HUES48 (cell line): ENCODE results near the gene FLT1.

ENCODE experiments used
- H3K27ac ChIP-seq: one replicate; pipeline ENCODE4 v1.7.0; 2013; ENCODE audit warnings: low read depth, low read length, inconsistent platforms
- H3K27me3 ChIP-seq: 2 replicates; pipeline ENCODE4 v1.6.1; 2013; ENCODE audit warnings: mild to moderate bottlenecking, low read length; ENCODE audit not compliant: control insufficient read depth, insufficient read depth
- H3K36me3 ChIP-seq: 2 replicates; pipeline ENCODE4 v1.6.1; 2013; ENCODE audit warnings: low read length; ENCODE audit not compliant: control insufficient read depth, insufficient read depth
- H3K4me1 ChIP-seq: 2 replicates; pipeline ENCODE4 v1.6.1; 2013; ENCODE audit warnings: mild to moderate bottlenecking, low read length; ENCODE audit not compliant: control insufficient read depth, insufficient read depth
- H3K4me3 ChIP-seq: 2 replicates; pipeline ENCODE4 v1.5.1; 2013; ENCODE audit warnings: mild to moderate bottlenecking, low read depth, low read length
- H3K9ac ChIP-seq: 2 replicates; pipeline ENCODE4 v1.6.1; 2013; ENCODE audit warnings: mild to moderate bottlenecking, low read depth, low read length, moderate library complexity
- H3K9me3 ChIP-seq: 2 replicates; pipeline ENCODE4 v1.6.1; 2013; ENCODE audit warnings: low read length; ENCODE audit not compliant: control insufficient read depth, insufficient read depth

The FLT1 gene

DNA sequence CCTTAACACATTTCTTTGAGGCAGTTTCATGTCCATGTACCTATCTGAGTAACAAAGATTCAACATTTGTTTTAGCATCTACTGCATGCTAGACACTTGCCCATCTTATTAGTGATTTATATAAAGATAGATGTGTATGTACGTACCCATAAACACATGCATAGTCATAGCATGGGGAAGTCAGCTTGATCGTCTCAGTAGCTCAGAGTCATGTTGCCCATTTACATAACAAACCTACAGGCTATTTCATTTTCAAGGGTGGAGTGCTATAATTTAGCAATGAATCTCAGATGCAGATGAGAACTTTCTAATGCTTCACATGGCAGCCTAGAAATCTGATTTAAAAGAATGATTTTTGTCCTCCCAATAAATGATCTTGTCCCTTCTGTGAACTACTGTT is 23.5 kb downstream of the FLT1 start:
- Histone ChIP-seq H3K36me3 (peaks cover 32% of the 10 kb centered on the region), H3K9ac (no peak overlapping the region), H3K27me3 (no peaks in the 10 kb centered on the region), H3K9me3 (no peaks in the 10 kb centered on the region), H3K27ac (no peak overlapping the region), H3K4me3 (no peak overlapping the region), H3K4me1 (peaks cover 47% of the 10 kb centered on the region)

DNA sequence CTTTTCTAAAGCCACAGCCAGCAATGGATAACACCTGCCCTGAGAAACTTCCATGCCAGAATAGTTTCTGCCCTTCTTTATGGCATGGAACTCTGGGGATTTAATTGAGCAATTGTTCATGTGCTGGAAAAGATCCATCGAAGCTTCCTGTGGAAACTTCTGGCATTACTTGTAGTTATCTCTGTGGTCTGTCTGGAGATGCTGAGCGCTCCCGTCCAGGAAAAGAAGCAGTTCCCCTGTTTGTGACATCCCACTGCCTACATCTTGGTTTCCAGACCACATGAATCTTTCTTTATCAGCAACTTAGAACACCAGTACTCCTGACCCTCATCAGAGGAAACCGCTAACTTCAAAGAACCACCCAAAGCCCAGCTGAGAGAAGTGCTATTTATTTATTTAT is 24.6 kb downstream of the FLT1 start:
- Histone ChIP-seq H3K27ac (no peak overlapping the region), H3K27me3 (no peaks in the 10 kb centered on the region), H3K9ac (no peak overlapping the region), H3K36me3 (peaks cover 42% of the 10 kb centered on the region), H3K4me1 (peaks cover 36% of the 10 kb centered on the region), H3K4me3 (no peak overlapping the region), H3K9me3 (no peaks in the 10 kb centered on the region)

DNA sequence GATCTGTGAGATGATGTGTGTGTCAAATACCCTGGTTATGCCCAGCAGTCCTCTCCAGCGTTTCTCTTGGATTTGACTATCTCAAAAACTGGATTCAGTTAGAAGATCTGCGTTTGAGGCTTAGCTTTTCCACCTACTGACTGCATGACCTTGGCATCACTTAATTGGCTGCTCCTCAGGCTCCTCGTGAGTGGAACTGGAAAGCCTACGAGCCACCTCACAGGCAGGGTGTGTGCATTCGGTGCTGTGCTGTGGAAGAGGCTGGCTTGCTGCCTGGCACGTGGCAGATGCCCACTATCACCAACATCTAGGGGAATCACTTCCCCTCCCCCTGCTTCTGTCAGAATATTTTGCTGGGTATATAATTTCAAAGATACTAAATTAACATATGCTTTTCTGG is 25.6 kb downstream of the FLT1 start:
- no peak overlapping the region for H3K27ac ChIP-seq
- H3K4me1 ChIP-seq: peaks cover 30% of the 10 kb centered on the region
- no peak overlapping the region for H3K4me3 ChIP-seq

DNA sequence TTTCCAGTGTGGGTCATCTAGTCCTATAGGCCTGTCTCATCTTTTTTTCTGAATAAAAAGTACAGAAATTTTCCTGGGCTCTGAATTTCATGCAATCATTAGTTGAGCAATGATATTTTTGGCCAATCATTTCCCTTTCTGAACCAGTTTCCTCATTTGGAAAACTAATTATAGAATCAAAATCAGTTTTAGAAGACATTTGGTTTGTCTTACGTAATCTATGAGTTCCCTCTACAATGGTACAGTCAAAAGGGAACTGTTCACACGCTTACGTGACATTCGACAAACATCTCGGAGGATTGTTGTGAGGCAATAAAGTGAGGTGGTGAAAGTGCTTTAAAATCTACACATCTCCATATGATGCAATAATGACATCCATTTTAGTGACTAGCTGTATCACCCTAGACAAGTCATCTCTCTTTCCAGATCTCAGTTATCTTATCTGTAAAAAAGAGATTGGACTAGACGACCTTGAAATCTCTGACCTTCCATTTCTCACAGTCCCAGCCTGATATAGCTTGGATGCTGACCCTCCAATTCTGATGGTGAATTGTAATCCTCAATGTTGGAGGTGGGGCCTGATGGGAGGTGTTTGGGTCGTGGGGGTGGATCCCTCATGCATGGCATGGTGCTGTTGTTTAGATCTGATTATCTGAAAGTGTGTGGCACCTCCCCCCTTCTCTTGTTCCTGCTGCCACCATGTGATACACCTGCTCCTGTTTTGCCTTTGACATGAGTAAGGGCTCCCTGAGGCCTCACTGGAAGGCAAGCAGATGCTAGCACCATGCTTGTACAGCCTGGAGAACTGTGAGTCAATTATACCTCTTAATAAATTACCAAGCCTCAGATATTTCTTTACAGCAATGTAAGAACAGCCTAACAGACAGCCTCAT is 26.7 kb downstream of the FLT1 start:
- Histone ChIP-seq H3K36me3 (peaks cover 63% of the 10 kb centered on the region), H3K4me3 (no peak overlapping the region), H3K27ac (no peak overlapping the region), H3K9ac (no peak overlapping the region), H3K4me1 (peaks cover 30% of the 10 kb centered on the region), H3K9me3 (no peaks in the 10 kb centered on the region), H3K27me3 (no peaks in the 10 kb centered on the region)

More for the DNA sequence above, 25.6 kb downstream of the FLT1 start:
- H3K9ac ChIP-seq: no peak overlapping the region
- peaks cover 52% of the 10 kb centered on the region for H3K36me3 ChIP-seq
- no peaks in the 10 kb centered on the region for H3K9me3 ChIP-seq
- no peaks in the 10 kb centered on the region for H3K27me3 ChIP-seq

DNA sequence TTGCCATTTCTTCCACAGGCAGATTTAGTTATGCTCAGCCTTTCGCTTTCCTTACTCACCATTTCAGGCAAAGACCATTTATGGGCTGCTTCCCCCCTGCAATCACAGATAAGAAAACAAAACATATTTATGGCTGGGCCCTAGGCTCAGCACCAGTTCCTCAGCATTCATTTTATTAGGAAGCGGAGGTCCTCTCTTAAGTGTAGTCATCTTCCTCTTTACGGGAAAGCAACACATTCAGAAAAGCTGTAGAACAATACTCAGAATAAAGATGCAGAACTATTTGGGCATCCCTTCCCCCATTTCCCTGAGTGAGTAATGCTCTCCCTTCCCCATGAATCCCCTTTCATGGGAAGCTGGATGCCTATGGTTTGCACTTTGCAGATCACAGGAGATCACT is 27.9 kb downstream of the FLT1 start:
- H3K4me1 ChIP-seq: peaks cover 27% of the 10 kb centered on the region
- no peaks in the 10 kb centered on the region for H3K27me3 ChIP-seq
- H3K4me3 ChIP-seq: no peak overlapping the region
- peaks cover 69% of the 10 kb centered on the region for H3K36me3 ChIP-seq
- peak overlapping the region; percentile 48 for H3K27ac ChIP-seq
- no peak overlapping the region for H3K9ac ChIP-seq
- no peaks in the 10 kb centered on the region for H3K9me3 ChIP-seq

DNA sequence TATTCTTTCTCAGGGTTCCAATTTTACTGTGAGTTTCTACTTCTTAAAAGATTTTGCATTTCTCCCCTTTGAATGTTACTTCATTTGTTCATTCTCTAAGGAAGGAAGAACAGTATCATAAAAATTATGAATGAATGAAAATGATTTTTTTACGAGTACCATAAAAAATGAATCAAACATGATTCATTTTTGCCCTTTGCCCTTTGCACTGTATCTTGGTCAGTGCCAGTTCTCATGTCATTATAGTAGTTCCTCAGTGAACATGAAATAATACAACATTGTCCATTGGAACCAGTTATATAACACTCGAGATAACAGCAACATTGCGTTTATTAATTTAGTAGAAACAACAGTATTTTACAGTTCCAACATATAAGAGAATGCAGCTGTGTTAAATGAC is 28.8 kb downstream of the FLT1 start:
- H3K4me1 ChIP-seq: peaks cover 19% of the 10 kb centered on the region
- H3K27ac ChIP-seq: no peak overlapping the region
- H3K36me3 ChIP-seq: peaks cover 68% of the 10 kb centered on the region
- H3K9me3 ChIP-seq: no peaks in the 10 kb centered on the region
- no peaks in the 10 kb centered on the region for H3K27me3 ChIP-seq
- no peak overlapping the region for H3K9ac ChIP-seq
- no peak overlapping the region for H3K4me3 ChIP-seq

DNA sequence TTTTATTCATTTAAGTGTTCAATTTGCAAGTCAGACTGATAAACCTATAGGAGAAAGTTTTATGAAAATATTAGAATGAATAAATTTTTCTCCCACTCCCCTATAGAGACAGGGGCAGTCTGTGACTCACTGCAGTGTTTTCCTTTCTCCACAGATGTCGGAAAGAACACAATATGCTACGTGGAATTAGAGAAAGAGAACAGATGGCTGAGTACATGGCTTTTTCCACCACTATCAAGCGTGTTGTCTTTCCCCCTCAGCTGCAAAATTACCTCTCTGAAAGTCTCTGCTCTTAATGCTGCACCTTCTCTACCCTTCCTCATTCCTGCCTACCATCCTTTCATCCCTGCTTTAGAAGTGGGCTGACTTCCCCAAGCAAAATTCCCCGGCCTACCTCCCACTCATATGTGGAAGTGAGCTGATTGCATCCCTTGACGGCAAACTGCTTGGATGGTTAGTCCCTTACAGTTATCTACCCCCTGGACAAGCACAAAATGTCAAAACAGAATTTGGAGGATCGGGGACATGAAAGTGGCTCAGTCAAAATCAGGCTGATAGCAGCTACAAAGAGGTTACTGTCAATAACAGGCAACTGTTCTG is 30.0 kb downstream of the FLT1 start:
- H3K27ac ChIP-seq: no peak overlapping the region
- H3K27me3 ChIP-seq: no peaks in the 10 kb centered on the region
- peaks cover 19% of the 10 kb centered on the region for H3K4me1 ChIP-seq
- H3K36me3 ChIP-seq: peaks cover 74% of the 10 kb centered on the region
- no peak overlapping the region for H3K4me3 ChIP-seq
- no peak overlapping the region for H3K9ac ChIP-seq
- H3K9me3 ChIP-seq: no peaks in the 10 kb centered on the region

DNA sequence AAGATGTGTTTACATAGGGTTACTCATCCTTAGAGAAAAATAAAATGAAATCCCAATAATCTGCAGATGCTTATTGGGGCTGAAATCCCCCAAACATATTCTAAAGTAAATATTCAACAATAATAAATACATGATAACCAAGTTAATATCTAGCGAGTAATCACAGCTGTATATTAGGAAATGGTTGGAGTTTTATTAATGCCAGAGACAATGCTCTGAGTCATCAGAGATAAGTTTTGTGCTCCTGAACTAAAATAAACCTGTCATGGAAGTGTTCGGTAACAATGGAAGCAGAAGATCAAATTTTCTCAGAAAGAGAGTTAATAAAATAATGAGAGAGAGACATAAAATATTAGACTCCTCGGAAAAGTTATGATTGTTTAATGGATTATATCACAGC is 31.4 kb downstream of the FLT1 start:
- Histone ChIP-seq H3K4me1 (peaks cover 9% of the 10 kb centered on the region), H3K27ac (no peak overlapping the region), H3K4me3 (no peak overlapping the region), H3K36me3 (peaks cover 85% of the 10 kb centered on the region), H3K9ac (no peak overlapping the region), H3K27me3 (no peaks in the 10 kb centered on the region), H3K9me3 (no peaks in the 10 kb centered on the region)

DNA sequence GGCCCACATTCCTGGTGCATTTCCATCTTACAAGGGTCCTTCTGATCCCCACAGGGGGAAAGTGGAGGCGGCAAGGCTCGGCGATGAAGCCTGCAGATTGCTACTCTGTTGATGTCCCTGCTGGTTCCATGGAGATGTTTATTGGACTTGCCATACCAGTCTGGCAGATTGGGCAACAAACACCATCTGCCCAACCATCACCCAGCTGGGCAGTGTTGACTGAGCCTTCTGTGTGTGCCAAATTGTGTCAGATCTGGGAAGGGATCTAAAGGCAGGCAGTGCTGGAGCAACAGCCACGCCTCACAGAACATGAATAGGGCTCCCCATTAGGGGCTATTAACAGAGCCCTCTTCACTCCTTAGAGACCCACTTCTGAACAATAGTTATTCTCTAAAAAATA is 35.0 kb downstream of the FLT1 start:
- H3K4me3 ChIP-seq: no peak overlapping the region
- no peaks in the 10 kb centered on the region for H3K9me3 ChIP-seq
- H3K4me1 ChIP-seq: peaks cover 21% of the 10 kb centered on the region
- H3K27ac ChIP-seq: no peak overlapping the region
- H3K9ac ChIP-seq: no peak overlapping the region
- peaks cover 72% of the 10 kb centered on the region for H3K36me3 ChIP-seq
- H3K27me3 ChIP-seq: no peaks in the 10 kb centered on the region

DNA sequence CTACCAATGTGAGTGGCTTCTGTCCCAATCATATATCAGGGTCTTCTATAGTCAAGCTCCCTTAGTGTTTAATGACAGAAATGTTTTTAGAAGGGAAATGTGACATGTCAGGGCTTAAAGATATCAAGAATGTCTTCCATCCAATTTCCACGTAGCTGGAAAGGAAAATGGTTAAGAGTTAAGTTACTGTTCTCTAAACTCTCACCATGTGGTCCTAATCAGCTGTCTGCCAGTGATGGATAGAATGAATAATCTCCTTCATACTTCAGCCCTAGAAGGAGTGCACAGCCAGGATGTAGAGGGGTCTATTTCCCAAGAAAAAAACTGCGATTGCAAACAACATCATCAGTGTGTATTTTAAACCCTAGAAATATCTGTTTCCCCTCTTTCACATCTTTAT is 36.3 kb downstream of the FLT1 start:
- H3K9ac ChIP-seq: no peak overlapping the region
- H3K27ac ChIP-seq: no peak overlapping the region
- H3K27me3 ChIP-seq: no peaks in the 10 kb centered on the region
- H3K36me3 ChIP-seq: peaks cover 70% of the 10 kb centered on the region
- H3K4me3 ChIP-seq: no peak overlapping the region
- peaks cover 22% of the 10 kb centered on the region for H3K4me1 ChIP-seq
- H3K9me3 ChIP-seq: no peaks in the 10 kb centered on the region

DNA sequence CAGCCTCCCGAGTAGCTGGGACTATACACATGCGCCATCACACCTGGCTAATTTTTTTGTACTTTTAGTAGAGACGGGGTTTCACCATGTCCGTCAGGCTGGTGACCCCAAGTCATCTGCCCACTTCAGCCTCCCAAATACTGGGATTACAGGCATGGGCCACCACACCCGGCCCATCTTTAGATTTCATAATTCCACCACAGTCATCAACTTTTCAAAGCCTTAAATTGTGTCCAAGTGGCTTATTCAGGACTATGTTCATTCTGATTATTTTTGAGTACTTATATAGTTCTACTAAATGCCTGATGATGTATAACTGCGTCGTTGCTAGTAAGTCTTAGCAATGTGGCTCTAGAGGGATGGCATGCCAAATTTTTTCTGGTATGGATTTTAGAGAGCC is 36.9 kb downstream of the FLT1 start:
- Histone ChIP-seq H3K9me3 (no peaks in the 10 kb centered on the region), H3K36me3 (peaks cover 70% of the 10 kb centered on the region), H3K4me3 (no peak overlapping the region), H3K27ac (no peak overlapping the region), H3K27me3 (no peaks in the 10 kb centered on the region), H3K9ac (no peak overlapping the region), H3K4me1 (peaks cover 22% of the 10 kb centered on the region)
